Amniotic stem cell (primary cell): Measurements from ENCODE around the gene CIROP.

Experiments used
- DNase-seq: peaks from one replicate; lab custom pipeline; 2025; lab: John Stamatoyannopoulos, UW

Gene CIROP

DNA sequence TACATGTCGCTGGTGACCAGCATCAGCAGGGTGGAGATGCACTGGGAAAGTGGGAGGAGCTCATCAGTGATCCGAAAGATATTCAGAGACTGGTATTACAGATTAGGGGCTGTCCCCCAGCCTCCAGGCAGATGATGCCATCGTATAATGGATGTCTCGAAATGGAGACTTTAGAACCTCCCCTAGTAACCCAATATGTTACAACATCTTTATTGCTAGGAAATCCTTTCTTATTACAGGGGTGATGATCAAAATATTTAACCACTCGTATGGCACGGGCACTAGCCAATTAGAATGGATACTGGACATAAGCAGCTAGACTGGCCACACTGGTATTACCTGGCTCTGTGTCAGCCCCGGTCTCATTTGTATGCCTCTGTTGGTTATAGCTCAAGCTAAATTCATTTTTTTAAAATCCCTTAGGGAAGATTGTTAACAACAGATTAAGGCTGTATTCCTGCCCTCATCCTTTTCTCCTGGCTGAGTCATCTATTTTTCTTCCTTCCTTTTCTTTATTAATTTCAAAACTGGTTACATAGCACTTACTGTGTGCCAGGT lies 25.0 kb upstream of the CIROP start:
- no peak for DNase-seq

- DNase-seq = no peak
Measured at GRCh38 chr14:23128969-23129758, 24.4 kb upstream of the CIROP start.

- DNase-seq = no peak
Measured at GRCh38 chr14:23127861-23128260, 23.1 kb upstream of the CIROP start.

DNA sequence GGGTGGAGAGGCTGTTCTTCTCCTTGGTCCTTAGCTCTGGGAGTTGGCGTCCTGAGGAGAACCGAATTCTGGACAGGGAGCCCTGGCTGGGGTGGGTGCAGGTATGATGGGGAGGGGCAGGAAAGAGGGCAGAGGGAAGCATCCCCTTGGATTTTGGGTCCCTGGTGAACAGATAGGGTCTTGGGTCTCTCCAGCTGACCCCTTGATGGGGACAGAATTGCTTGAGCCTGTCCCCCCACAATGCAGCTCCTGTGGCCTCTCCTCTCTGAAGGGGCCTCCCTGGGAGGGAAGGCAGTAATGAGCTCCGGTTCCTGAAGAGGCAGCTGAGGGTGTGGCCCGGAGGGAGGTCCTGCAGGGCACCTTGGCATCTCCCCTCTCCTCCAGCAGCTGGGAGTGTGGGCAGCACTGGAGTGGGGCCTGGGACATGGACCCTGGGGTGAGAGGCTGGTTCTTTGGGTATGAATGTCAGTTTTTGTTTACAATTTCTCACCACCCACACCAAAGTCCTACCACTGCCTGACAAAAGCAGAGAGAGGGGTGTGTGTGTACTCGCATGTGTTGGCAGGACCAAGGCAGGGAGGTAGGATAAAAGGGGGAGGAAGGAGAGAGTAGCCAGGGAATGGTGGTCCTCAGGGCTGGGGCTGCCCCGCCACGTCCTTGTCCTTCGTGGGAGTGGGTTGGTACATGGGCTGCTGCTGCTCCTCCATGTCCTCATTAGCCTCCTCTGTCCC lies 21.9 kb upstream of the CIROP start:
- DNase-seq = no peak

- no peak for DNase-seq
Measured at GRCh38 chr14:23125933-23126524, 21.2 kb upstream of the CIROP start.

DNA sequence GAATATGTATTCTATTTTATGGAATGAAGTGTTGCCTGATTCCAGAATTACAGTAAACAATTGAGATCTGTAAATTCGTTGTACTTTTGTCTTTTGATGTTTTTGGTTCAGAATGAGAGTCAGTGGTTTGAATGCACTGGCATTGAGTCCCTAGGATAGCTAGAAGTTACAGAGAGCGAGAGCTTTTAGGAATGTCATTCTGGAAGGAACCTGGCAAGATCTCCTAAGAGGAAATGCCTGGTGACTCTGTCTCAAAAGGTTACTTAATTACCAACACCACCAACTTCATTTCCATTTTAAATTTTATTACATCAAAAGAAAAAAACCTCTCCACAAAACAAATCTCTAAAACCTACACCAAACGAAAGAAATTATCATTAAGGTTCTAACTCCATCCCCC lies 20.2 kb upstream of the CIROP start:
- no peak for DNase-seq

GRCh38 chr14:23124337-23124954 lies 19.7 kb upstream of the CIROP start:
- no peak for DNase-seq

DNA sequence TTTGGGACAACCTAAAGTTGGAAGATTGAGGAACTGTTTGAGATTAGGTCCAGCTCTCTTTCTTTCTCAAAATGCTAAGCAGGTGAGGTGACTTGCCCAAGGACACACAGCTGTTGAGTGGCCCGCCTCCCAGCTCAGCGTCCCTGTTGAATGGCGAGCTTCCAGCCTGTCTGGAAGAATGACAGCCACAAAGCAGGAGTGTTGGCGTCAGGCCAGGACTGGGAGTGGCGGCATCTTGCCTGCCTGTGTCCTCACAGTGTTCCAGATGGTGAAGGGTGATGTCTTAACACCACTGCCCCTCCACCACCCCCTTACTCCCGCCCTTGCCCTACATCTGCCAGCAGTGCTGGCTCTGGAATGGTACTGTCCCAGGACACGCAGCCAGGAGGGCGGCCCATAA lies 18.6 kb upstream of the CIROP start:
- no peak for DNase-seq

GRCh38 chr14:23122086-23122485 lies 17.3 kb upstream of the CIROP start:
- no peak for DNase-seq

DNA sequence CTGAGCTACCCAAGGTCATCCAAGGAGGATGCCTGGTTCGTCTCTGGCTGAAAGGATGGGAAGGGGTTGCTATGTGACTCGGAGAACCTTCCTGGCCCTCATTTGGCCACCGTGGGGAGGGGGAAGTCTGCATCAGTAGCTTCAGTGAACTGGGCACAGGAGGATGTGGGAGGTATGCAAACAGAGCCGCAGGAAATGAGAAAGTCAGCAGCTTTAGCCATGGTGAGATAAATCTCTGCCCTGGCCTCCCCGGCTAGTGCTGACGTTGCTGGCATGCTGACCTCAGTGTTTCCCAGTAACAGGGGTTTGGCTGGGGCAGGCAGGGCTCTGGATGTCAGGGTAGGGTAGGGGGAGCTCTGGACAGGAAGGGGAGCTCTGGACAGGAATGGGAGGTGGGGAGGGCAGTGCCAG lies 16.6 kb upstream of the CIROP start:
- DNase-seq = no peak

GRCh38 chr14:23120541-23121251 lies 15.9 kb upstream of the CIROP start:
- peak; percentile 82 for DNase-seq

- DNase-seq = no peak
Measured at GRCh38 chr14:23119363-23120327, 14.9 kb upstream of the CIROP start.

DNA sequence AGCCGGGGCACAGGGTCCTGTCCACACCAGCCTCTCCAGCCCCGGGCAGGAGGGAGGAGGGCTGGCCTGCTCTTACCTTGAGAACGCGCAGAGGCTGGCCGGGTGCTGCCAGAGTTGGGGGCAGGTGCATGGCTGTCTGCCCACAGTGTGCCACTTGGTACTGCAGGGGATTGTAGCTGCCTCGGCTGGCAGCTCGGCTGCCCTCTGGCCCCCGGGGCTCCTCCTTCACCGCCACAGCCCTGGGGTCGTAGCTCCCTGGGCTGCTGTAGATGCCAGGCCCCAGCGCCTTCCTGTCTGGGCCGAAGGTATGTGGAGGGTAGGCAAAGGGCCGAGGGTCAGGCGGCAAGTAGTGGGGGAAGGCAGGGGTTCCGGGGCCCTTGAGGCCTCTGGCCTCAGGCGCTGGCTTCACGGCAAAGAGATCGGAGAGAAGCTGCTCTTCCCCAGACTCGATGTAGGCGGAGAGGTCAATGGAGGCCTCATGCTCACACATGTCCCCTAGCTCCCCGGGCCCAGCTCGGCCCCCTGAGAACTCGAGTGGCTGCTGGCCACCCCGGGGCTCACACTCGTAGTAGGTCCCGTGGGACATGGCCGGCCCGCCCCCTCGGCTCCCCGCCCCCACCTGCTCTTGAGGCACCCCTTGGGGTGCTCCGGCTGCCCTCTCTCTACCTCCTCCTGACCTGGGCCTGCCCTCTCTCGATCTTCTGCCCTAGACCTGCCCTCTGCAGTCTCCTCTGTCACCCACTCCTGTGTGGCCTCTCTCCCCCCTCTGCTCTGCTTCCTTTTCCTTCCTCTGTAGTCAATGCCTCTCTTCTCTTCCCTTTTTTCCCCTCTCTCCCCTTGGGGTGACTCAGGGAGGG lies 13.9 kb upstream of the CIROP start, which contains the start of gene CEBPE:
Gene CEBPE, minus strand, starts transcription at position 750 of the 857 bp plus-strand sequence. Its CDS starts 164 bp downstream, at position 586.
- no peak for DNase-seq

DNA sequence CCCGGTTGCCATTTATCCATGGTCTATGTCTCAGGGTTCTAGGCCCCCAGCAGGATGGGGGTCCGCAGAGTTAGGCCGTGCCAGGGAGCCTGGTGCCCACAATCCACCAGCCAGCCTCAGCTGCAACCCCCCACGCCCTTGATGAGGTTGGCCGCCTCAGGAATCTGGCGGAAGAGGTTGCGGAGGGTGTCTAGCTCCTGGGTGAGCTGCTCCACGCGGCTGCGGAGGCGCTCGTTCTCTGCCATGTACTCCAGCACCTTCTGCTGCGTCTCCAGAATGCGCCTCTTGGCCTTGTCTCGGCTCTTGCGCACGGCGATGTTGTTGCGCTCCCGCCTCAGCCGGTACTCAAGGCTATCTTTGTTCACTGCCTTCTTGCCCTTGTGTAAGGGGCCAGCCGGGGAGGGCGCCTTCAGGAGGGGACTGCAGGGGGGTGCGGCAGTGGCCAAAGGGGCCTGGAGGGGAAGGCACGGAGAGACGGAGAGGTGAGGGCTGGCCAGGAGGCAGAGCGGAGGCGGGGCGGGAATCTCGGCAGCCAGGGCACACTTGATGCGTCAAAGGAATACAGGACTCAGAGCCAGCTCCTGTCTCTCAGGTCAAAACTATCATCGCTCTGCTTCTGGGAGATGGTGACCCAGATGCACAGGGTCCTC lies 12.7 kb upstream of the CIROP start:
- no peak for DNase-seq

DNA sequence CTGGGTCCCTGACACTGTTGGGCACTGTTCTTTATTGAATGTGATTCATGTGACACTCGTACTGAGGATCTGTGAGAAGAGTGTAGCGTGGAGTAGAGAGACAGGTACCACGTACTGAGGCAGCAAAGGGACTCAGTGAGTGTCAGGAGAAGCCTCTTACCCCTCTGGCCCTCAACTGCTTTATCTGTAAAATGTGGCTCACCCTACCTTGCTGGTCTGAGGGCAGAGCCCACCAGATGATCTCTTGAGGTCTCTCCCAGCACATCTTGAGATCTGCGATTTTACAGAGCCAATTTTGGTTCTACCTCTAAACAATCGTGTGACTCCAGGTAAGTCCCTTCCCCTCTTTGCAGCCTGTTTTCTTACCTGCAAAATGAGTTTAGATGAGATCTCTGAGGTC lies 11.1 kb upstream of the CIROP start:
- DNase-seq = no peak

GRCh38 chr14:23115039-23115731 lies 10.4 kb upstream of the CIROP start:
- DNase-seq = peak; percentile 90

DNA sequence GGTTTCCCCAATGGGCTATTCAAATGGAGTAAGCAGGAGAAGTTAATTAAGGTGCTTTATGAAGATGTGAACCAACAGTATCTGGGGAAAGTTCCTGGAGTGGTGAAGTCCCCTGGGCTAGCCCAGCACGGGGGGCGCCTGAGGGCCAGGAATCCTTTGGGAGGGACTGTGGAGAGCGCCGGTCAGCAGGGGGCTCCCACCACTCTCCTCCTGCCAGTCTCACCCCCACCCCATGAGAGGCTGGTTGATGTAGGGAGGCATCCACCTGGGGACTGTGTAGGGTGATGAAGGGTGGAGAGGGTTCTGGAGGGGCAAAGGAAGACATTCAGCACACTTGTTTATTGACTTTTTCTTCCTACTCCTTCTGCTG lies 9.9 kb upstream of the CIROP start:
- DNase-seq = no peak

GRCh38 chr14:23114120-23114458 lies 9.3 kb upstream of the CIROP start:
- DNase-seq = no peak
